Measurements from ENCODE around the gene CDCA8.
A peak's percentile ranks its signal among the peaks of the same experiment; 100 is the strongest.

Gene CDCA8

DNA sequence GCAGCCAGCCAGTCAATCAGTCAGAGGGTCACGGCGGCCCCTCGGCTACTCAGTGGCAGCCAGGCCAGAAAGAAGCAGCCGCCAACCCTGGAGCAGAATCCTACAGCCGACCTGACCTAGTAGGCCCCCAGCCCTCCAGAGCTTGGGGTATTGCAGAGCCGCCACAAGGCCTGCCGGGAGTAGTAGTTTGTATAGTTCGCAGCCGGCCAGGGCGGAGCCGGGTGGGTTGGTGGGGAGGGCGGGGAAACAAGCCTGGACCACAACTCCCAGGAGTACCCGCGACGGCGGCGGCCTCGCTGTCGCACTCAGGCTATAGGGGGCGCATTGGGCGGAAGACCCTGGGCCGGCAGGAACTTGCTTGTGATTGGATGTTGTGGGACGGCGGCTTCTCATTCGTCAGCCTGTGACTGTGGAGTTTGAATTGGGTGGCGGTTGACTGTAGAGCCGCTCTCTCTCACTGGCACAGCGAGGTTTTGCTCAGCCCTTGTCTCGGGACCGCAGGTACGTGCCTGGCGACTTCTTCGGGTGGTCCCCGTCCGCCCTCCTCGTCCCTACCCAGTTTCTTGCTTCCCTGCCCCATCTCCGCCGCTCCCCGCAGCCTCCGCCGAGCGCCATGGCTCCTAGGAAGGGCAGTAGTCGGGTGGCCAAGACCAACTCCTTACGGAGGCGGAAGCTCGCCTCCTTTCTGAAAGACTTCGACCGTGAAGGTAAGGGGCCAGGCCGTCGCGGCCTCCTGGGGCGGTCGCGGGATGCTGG, at the start of gene CDCA8:
Gene CDCA8, plus strand, starts transcription at position 439 of the 756 bp plus-strand sequence. Its CDS starts 175 bp downstream, at position 614.
- DNase-seq (ENCODE audit: low read depth, low spot score), result peak; percentile 100

DNA sequence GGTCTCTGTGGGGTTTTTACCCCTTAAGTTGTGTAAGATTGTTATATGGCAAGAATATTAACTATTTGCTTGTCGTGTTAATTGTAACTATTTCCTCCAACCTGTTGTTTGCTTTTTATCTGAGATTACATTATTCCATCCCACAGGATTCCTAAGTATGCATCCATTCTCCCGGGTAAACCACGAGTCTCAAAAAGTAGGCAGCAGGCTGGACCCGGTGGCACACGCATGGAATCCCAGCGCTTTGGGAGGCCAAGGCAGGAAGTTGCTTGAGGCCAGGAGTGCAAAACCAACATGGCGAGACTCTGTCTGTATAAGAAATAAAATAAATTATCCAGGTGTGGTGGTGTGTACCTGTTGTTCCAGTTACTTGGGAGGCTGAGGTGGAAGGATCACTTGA, 45.0 kb upstream of the CDCA8 start:
- peak; percentile 57 for DNase-seq (ENCODE audit: low read depth, low spot score)

DNA sequence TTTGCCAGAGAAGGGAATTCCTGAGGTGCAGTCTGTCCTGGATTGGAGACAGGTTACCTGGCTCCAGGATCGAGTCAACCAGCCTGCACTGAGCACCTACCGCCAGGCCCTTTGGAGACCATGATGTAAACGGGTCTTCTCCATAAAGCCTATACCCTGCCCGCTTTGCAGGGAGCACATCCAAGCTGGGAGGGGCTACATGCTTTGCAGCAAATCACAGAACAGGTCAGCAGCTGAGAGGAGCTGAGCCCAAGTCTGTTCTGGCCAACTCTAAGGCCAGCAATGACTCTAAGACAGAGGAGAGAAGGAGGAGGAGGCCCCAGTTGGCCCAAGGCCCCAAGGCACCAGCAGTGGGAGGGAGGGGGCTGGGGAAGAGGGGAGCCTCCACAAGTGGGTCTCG, 42.1 kb upstream of the CDCA8 start:
- DNase-seq (ENCODE audit: low read depth, low spot score), result no peak

- DNase-seq (ENCODE audit: low read depth, low spot score), result no peak
Measured at GRCh38 chr1:37650721-37651120, 41.6 kb upstream of the CDCA8 start.

DNA sequence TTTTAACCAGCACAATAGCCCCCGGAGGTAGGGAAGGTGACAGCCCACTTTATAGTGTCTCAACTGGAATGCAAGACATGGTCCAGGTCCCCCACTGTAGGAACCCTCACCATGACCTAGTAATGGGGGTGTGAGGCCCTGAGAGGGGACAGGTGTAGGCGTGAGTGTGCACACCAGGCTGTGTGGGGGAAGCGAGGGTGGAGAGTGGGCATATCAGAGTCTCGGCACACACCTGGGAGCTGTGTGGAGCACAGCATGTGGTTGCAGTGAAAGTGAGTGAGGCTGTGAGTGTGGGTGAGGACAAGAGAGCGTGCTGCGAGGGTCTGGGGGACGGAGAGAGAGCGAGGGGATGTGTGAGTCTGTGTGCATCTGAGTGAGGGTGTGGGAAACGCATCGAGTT, 40.5 kb upstream of the CDCA8 start:
- no peak for DNase-seq (ENCODE audit: low read depth, low spot score)

DNA sequence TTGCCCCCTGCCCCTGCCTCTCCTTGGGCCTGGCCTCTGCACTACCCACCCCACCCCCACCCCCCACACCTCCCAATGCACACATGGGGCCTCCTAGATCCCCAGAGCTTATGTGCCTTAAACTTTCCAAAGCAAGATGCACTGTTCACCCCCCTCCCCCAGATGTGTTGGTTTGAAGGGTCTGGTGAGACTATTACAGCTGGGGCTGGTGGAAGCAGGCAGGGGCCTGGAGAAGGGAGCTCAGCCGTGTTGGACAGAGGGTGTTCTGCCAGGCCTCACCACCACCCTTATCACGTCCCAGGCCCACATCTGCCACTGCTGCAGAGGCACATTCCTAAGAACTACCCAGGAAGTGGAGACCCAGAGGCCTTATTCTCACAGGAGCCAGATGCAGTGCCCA, 39.3 kb upstream of the CDCA8 start:
- DNase-seq (ENCODE audit: low read depth, low spot score), result no peak

DNA sequence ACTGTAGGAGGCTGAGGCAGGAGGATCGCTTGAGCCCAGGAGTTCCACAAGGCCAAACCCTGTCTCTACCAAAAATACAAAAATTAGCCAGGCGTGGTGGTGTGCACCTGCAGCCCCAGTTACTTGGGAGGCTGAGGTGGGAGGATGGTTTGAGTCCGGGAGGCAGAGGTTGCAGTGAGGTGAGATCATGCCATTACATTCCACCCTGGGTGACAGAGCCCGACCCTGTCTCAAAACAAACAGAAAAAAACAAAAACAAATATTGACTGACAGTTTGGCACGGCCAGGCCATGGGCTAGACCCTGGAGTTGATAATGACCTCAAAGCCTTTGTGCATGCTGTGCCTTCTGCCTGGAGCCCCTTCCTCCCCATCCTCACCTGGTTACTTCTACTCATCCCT, 38.4 kb upstream of the CDCA8 start:
- no peak for DNase-seq (ENCODE audit: low read depth, low spot score)

- DNase-seq (ENCODE audit: low read depth, low spot score), result no peak
Measured at GRCh38 chr1:37655274-37655673, 37.0 kb upstream of the CDCA8 start.

DNA sequence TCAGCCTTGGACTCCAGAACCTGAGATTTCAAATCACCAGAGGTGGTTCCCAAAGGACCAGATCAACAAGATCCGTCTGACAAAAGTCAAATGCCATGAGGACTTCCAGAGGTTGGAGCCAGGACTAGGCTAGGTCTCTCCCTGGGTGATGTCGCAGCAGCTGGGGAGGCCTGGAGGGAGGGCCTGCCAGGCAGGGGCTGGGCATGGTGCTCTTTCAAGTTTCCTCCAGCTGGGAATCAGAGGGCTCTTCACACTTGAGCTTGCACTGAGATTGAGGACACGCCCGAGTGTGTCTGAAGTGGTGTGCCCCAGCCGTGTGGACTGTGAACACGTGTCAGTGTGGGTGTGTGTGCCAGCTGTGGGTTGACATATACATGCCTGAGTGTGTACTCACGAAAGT, 36.3 kb upstream of the CDCA8 start:
- DNase-seq (ENCODE audit: low read depth, low spot score), result no peak

DNA sequence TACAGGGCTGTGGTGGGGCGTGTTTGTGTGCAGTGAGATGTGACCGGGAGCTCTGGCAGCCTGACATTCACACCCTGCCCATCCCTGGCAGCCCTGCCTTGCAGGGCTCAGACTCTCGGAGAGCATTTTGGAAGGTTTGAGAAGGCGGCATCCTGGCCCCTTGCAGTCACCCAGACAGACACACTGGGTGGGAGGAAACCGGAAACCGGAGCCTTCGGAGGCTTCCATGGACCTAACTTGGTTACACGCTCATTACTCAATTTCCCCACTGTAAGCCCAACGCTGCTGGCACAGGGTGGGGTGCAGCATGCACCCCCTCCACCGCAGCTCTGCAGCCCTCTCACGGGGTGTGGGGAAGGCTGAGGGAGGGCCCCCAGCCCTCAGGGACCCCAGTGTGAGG, 35.4 kb upstream of the CDCA8 start:
- no peak for DNase-seq (ENCODE audit: low read depth, low spot score)

- no peak for DNase-seq (ENCODE audit: low read depth, low spot score)
Measured at GRCh38 chr1:37657620-37658412, 34.5 kb upstream of the CDCA8 start.

DNA sequence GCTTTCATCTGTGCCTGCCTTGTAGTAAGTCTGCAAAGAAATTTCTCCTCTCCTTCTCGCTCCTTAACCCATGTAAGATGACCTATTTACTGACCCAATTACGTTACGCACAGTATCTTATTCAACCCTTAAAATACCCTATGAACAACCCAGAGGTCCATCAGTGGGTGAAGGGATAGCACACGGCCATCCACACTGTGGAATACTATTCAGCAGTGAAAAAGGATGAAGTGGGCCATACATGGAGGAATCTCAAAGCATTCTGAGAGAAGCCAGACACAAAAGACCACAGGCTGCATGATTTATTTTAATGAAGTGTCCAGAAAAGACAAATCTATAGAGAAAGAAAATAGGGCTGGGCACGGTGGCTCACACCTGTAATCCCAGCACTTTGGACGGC, 33.8 kb upstream of the CDCA8 start:
- DNase-seq (ENCODE audit: low read depth, low spot score), result no peak

DNA sequence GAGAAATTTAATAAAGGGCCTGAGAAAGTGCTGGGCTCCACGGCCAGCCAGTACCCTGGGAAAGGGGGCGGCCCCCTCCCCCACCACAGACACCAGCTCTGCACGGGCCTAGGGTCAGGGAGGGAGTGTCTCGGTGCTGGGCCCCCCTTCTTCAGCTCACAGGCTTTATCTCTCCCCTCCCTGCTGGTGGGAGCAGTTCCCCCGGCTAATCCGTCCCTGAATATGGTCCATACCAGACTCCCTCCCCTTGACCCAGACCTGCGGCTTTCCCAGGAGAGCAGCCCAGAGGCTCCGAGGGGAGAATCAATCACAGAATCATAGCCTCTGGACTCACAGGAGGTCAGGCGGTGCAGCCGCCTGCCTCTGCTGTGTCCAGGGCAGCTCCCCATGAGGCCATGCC, 31.7 kb upstream of the CDCA8 start:
- no peak for DNase-seq (ENCODE audit: low read depth, low spot score)

DNA sequence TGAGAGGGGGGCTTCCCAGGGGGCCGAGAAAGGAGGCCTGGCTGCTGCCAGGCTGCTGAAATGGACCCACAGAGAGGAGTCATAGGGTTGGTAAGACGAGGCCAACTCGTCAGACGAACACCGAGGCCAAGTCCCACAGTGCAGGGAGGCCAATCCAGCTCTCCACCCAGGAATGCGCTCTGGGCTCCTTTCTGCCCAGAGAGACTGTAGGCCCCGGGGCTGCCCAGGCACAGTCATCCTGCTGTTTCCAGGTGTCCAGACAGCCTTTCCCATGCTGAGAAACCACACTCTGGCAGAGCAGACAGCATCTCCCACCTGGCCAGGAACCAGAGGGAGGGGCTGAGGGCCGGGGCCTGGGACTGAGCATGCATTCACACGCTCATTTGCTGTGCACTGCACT, 30.9 kb upstream of the CDCA8 start:
- DNase-seq (ENCODE audit: low read depth, low spot score), result peak; percentile 47

DNA sequence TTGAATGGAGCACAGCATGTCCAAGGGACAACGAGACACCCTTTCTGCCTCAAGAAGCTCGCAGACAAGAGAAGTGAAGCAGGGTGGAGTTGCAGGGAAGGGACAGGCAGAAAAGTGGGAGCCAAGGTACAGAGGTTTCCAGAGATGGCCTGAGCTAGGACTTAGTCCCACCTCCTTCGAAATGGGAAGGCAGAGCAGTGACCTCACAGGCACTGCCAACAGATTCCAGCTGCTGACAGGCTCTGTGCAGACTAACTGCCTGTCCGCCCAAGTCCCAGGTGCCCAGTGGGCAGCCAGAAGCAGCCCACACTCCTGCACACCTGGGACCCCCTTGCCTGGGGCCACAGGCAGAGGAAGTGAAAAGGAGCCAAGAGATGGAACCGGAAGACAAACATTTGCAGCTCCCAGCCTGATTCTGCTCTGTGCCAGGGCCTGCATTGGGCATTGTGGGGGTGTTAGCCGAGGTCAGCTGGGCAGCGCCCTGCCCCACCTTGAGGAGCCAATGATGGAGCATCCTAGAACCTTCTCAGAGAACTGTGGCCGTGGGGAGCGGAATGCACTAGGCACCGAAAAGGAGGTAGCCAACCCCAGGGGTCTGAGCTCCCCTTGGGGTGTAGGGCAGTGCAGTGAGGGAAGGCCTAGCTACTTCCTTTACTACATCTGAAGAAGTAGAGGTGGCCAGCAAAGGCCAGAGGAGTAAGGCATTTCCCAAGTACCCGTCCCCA, 30.1 kb upstream of the CDCA8 start:
- DNase-seq (ENCODE audit: low read depth, low spot score), result no peak

GRCh38 chr1:37663426-37664000, 28.8 kb upstream of the CDCA8 start:
- peak; percentile 20 for DNase-seq (ENCODE audit: low read depth, low spot score)

GRCh38 chr1:37666241-37666867, 26.0 kb upstream of the CDCA8 start:
- DNase-seq (ENCODE audit: low read depth, low spot score), result no peak

DNA sequence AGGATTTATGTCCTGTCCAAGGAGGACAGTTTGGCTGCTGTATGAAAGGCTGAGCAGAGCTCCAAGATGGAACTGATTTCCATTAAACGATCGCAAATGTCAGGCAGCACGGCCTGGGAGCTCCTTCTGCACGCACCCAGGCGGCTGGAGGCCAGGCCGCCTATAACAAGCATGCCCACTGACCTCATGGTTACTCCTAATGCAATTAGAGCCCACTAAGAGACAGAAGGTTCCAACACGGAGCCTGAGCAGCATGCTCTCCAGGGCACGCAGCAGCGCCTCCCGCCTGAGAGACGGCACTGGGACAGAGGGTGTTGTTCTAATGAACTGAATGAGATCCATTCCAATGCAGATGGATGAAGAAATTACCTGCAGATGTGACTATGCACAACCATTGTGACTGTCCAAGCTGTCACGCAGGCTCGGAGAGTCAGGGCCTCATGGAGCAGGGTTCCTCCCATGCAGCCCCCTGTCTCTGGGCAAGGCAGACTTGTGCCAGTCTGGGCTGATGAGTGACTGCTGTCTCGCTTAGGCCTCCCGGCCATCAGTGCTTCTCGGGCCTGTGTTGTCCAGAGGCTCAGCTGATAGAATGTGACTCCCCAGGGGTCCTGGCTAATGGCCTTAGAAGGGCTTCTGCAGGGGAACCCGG, 25.2 kb upstream of the CDCA8 start:
- DNase-seq (ENCODE audit: low read depth, low spot score), result no peak

DNA sequence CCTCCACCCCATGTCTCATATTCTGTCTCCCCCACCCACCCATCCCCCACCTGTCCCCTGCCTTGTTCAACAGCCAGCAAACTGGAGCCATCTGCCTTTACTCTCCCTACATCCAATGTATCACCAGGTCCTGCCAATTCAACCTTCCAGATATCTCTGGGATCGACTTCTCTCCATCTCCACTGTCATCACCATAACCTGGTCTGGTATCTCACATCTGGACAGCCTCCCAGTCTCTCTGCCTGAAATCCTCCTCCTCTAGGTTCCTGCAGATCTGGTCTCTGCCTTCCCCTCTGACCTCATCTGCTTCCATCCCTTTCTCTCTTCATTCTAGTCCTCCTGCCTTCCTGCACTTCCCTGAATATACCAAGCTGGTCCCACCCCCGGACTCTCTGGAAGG, 22.2 kb upstream of the CDCA8 start:
- DNase-seq (ENCODE audit: low read depth, low spot score), result no peak

DNA sequence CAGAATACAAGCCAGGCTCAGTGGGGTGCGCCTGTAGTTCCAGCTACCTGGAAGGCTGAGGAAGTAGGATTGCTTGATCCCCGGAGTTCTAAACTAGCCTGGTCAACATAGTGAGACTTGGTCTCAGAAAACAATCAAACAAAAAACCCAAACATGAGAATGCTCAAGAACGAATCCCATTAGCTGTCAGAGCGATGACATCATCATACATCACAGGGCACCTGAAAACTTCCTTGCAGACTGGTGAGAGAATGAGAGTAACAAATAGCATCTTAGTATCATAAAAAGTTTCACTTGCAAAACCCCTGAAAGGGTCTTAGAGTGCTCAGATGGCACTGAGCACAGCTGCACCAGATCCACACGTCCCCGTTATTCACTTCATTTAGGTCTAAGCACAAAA, 21.1 kb upstream of the CDCA8 start:
- no peak for DNase-seq (ENCODE audit: low read depth, low spot score)
